Stimulated activated CD4-positive, alpha-beta T cell treated with anti-CD3 and anti-CD28 coated beads, Interleukin-4, amount 100 ng/mL, for 4 hours (primary cell): ENCODE data around the gene C19orf25.
"Not testable (repeated sequence)": the region's sequence is repeated elsewhere in the genome, so short reads cannot be mapped to it uniquely, and the experiment has no call there.

Experiments used
- DNase-seq, 2 experiments: peaks; one replicate each; pipeline ENCODE4 v3.0.0-alpha.2; 2020

Gene C19orf25

DNA sequence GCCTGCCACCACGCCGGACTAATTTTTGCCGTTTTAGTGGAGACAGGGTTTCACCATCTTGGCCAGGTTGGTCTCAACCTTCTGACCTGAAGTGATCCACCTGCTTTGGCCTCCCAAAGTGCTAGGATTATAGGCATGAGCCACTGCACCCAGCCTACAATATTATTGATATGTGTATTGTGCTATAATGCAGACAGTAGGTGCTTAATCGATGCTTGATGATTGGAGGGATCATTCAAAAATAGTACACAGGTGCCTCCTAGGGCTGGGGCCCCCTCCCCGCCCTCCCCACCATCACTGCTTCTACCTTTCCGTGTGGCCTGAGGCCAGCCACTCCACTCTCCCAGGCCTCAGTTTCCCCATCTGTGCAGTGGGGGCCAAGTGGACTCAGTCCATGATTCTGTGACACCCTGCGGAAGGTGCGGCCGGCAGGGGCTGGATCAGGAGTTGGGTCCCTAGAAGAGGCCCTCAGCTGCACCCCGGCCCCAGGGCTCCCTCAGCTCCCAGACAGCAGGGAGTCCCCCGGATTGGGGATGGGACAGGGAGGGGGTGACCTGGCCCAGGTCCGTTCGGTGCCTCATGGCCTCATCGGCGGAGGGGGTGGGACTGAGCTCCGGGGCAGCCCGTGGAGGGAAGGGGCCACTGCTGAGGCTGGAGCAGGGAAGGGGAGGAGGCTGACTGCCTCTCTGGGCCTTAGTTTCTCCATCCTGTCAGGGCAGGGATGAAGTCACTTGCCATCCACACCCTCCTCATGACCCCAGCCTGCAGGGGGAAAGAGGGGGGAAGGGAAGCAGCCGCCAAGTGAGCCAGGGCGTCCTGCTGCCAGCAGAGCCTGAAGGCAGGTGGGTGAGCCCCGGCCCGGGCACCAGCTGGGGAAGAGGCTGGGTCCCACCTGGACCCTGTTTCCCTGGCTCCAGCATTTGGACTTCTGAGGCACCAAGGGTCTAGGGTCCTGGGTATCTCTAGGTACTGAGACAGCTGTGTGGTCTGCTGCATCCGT is 32.6 kb upstream of the C19orf25 start:
- no peak for DNase-seq

DNA sequence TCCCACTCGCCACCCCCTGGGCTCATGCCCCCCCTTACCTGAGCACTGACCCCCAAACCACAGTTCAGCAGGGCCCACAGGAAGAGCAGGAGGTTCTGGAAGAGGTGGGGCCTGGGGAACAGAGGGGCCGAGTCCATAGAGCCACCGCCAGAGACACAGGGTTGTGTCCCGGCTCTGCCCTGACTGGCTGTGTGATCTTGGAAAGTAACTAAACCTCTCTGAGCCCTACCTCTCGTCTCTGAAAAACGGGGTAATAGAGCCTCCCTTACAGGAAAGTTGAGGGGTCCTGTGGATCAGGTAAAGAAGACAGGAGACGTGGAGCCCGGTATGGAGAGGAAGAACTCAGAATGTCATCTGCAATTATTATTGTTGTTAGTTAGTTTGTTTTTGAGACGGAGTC is 31.8 kb upstream of the C19orf25 start:
- DNase-seq = no peak

DNA sequence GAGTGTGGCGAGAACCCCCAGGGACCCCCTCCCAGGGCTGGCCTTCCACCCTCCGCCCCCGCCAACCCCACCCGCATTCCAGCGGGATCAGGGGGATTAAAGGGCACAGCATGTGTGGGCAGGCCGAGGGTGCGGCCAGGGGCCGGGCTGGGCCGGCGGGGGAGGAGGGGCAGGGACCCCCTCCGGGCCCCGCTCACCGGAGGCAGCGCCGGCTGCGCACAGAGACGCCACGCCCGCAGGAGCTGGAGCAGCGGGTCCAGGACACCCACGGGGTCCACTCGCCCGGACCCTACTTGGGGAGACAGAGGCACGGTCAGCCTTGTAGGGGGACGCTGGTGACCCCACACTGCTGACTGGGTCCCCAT is 31.4 kb upstream of the C19orf25 start:
- DNase-seq = no peak

DNA sequence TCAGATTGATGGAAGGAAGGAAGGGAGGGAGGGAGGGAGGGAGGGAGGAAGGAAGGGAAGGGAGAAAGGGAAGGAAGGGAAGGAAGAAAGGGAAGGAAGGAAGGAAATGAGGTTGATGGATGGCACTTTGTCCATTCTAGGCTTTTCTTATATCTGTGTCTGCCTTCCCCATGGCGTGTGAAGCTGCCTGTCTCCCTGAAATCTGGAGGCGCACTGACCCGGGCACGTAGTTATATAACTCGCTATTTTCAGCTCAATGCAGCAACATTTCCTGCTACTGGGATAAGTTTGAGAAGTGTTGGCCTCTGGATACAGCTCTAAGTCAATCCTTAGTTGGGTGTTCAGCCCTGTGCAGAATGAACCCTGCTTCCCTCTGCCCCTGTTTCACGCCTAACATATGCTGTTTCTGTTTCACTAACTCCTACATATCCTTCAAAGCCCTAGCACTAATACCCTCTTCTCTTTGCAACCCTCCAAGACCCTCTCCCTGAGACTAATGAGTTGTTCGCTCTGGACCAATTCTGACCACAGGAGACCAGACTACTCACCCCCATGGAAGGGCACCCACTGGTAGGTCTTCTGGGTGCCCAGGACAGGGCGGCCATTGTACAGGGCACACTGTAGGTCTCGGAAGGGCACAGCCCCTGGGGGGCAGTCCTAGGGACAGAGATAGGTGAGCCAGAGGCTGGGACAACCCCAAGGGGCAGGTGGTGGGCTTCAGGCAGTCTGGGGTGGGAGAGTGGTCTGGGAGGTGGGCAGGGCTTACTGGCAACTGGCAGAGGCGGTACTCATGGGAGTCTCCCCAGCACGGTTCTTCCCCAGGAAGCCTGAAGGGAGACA is 30.8 kb upstream of the C19orf25 start:
- DNase-seq = no peak

DNA sequence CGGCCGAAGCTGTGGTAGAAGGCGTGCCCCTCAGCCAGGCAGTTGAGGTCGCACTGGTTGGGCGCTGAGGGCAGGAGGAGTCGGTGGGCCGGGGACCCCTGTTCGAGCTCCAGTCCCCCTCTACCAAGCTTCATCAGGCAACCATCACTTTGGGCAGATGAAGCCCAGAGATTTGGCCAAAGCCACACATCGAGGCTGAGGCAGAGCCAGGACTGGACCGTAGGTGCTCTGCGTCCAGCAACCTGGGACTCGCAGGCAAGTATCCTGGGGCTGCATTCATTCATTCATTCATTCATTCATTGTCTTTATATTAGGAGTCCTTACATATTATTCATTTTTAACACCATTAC is 29.5 kb upstream of the C19orf25 start:
- no peak for DNase-seq

DNA sequence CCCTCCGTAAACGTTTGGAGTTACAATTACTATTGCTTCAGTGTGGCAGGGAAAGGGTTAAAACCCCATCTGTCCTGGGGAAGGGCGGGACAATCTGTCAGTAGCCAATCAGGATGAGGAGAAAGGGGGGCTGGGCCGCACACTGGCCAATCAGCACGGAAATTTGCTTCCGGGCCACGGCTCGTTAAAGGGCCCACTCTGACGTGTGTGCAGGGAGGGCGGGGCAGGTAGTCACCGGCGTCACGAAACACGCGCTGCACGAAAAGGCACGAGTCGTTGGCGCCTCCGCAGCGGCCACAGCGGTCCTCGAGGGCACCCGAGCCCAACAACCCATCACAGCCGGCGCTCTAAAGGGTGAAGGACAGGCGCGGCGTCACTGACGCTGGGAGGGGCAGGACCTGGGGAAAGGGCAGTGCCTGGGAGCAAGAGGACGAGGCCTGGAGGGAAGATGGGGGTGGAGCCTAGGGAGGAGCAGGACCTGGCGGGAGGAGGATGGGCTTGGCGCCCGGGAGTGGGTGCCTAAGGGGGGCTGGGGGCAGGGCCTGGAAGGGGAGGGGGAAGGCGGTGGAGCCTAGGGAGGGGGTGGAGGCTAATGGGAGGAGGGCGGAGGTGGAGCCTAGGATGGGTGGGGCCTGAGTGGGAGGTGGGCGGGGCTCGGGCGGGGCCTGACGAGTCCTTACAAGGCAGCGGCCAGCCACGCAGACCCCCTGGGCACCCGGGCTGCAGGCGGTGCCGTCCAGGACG is 28.9 kb upstream of the C19orf25 start:
- peak; percentile 85 to 93 for DNase-seq

DNA sequence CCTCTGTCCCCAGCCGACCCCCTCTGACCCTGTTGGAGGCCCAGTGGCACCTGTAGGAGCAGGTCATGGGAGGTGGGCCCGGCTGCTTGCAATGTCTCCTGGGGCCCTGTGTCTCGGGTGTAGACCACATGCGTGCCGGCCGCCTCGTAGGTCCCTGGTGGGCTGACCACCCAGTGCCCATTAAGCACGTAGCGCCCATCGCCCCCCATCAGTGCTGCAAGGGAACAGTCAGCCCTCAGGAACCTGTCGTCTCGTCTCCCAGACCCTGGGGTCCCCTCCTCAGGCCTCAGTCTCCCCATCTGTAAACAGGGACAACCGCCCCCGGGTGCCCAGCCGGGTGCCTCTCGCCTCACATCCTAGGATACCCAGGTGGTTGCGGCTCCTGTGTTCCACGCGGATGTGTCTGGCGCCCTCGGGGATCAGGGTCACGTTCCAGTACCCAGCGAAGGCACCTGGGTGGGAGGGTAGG is 28.2 kb upstream of the C19orf25 start:
- DNase-seq = no peak

DNA sequence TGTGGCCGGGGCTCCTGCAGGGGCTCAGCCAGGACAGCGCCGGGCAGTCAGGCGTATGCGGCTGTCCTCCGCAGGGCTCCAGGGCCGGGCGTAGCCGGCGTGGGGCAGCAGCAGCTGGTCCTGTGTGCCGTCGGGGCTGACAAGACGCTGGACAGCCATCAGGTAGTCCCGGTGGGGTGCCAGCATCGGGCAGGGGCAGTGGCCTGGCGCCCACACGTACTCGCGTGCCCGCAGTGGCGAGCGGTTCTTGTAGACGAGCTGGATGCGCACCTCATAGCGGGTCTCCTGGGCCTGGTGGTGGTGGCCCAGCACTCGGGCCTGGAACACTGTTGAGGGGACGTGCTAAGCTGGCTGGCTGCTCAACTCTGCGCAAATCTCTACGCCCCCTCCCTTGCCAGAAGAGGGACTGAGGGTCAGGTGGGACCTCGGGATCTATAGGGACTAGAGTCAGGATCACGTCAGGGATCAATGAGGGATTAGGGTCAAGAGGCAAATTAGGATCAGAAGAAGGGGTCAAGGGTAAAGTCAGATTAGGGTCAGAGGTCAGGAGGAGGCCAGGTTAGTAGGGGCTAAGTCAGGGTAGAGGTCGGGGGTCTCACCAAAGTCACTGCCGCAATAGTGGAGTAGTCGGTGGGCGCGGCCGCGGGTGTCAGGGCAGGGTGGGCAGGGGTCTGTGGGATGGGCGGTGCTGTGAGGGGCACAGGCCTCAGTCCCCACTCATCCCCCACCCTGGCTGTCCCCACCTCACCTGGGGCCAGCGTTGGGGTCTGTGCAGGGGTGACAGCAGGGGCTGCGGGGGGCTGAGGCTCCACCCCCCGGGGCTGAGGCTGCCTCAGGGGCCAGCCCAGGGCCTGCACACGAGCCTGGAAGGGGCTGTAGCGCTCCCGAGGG is 27.2 kb upstream of the C19orf25 start:
- no peak for DNase-seq

DNA sequence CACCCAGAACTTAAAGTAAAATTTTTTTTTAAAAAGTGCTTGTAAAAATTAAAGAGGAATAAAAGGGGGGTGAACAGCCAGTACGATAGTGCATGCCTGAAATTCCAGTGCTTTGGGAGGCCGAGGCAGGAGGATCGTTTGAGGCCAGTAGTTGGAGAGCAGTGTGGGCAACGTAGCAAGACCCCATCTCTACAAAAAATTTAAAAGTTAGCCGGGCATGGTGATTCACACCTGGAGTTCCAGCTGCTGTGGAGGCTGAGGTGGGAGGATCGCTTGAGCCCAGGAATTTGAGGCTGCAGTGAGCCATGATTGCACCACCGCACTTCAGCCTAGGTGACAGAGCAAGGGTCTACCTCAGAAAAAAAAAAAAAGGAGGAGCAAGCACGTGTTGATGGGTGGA is 26.0 kb upstream of the C19orf25 start:
- DNase-seq = no peak

DNA sequence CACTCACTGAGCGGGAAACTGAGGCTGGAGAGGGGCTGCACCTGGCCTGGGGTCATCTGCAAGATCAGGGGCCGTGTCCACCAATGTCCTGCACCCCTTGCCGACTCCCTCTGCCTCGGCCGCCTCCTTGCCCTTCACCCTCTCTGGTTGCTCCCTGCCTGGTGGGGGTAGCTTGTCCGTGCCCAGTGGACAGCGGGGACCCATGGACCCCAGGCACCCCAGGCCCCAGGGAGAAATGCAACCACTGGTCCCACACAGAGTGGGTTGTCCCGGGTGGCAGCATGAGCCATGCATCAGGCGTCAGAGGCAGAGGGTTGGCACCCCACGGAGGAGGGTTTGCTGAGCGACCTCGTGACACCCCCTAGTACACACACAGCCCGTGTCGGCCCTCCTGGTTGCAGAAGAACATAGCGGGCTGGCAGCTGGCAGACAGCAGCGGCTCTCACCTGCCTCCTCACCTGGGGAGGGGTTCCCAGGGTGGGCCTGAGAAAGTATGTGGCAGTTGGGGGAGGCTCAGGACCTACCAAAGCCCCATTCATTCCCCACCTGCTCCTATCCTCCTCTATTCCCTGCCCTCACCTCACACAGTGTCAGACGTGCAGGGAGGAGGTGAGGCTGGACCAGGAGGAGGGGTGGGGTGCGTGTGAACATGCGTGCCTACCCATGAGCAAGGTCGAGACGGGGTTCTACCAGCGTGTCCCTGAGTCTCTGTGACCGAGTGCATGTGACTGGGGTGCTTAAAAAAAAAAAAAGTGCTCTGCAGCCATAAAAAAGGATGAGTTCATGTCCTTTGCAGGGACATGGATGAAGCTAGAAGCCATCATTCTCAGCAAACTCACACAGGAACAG is 25.1 kb upstream of the C19orf25 start:
- no peak for DNase-seq

DNA sequence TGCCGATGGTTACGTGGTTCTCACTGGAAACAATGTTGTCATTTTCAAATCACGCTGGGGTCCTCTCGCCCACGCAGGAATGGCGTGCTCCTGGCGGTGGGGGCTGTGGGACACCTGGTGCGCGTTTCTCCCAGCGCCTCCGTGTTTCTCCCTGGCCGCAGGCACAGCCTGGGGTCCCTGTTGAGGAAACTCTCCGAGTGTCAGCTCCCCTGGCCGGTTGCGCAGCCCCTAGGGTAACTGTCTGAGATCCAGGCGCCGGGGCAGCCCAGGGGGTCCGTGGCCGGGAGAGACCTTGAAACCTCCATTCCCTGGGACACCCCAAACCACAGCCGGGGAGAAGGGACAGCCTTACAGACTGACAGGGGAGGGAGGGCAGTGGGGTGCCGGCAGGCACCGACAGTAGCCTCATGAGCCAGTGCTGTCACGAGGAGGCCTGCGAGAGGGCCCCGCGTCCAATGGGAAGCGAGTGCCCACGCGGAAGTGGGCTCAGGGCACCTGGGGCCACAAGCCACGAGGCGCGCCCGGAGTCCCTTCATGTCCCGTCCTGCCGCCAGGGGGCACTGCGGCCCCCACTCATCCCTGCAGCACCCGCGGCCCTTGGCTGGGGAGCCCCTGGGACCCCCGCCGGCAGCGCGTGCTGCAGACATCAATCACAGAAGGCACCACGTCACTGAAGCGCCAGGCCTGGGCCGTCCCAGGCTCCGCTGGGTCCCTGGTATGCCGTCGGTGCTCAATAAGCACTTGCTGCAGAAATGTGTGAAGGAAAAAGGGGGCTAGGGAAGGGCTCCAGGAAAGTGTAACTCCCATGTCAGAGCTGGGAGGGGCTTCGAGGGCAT is 24.3 kb upstream of the C19orf25 start:
- peak; percentile 58 to 69 for DNase-seq

DNA sequence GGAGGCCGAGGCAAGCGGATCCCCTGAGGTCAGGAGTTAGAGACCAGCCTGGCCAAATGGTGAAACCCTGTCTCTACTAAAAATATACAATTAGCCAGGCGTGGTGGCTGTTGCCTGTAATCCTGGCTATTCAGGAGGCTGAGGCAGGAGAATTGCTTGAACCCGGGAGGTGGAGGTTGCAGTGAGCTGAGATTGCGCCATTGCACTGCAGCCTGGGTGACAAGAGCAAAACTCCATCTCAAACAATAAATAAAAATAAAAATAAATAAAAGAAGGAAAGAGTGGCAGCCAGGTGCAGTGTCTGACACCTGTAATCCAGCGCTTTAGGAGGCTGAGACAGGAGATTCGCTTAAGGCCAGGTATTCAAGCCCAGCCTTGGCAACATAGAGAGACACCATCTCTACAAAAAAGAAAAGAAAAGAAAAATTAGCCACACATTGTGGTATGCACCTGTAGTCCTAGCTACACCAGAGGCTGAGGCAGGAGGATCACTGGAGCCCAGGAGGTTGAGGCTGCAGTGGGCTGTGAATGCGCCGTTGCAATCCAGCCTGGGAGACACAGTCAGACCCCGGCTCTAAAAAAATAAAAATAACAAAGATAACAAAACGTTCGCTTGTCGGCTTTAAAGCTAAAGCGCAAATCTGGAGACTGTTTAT is 23.5 kb upstream of the C19orf25 start:
- no peak for DNase-seq

DNA sequence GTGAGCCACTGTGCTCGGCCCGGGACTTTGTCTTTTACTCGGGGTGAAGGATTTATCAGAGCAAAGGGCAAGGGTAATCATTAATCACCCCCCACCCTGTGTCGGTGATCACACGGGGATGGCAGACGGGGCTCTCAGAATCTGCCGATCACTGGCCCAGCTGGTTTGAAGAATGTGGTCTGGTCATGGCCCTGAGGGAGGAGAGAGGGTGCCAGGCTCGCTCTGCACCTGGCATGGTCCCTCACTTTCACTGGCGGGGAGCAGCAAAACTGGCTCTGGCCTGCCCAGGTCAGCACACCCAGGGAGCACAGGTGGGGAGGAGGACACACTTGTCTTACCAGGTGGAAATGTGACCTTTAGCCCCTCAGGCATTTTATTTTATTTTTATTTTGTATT is 22.2 kb upstream of the C19orf25 start:
- DNase-seq = no peak

DNA sequence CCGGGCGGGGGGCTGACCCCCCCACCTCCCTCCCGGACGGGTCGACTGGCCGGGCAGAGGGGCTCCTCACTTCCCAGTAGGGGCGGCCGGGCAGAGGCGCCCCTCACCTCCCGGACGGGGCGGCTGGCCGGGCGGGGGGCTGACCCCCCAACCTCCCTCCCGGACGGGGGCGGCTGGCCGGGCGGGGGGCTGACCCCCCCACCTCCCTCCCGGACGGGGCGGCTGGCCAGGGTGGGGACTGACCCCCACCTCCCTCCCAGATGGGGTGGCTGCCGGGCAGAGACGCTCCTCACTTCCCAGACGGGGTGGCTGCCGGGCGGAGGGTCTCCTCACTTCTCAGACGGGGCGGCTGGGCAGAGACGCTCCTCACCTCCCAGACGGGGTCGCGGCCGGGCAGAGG is 20.2 kb upstream of the C19orf25 start:
- DNase-seq = not testable (repeated sequence)

DNA sequence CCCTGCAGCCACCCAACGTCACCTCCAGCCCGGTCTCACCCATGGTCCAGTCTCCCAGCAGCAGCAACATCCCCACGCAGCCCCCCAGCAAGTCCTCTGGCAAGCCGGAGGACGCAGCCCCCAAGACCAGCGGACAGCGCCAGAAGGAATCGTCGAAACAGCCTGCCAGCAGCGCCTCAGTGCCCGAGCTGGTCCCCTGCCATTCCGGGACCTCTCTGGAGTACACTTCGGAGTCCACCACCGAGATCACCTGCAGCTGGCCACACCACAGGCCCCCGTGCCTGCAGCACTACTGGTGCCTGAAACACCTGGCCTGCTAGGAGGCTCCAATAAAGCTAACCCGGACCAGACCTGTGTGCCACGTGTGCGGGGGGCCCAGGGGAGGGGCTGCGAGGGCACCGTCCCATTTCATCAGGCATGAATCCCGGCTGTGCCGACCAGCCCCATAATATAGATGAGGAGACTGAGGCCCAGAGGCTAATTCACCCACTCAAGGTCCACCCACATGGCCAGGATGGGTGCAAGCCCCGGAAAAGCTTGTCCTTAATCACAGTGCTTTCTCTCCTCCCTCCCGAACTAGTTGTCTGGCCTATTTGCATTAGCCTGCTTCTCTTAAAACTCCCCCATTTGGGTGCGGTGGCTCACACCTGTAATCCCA is 18.7 kb upstream of the C19orf25 start:
- no peak for DNase-seq

DNA sequence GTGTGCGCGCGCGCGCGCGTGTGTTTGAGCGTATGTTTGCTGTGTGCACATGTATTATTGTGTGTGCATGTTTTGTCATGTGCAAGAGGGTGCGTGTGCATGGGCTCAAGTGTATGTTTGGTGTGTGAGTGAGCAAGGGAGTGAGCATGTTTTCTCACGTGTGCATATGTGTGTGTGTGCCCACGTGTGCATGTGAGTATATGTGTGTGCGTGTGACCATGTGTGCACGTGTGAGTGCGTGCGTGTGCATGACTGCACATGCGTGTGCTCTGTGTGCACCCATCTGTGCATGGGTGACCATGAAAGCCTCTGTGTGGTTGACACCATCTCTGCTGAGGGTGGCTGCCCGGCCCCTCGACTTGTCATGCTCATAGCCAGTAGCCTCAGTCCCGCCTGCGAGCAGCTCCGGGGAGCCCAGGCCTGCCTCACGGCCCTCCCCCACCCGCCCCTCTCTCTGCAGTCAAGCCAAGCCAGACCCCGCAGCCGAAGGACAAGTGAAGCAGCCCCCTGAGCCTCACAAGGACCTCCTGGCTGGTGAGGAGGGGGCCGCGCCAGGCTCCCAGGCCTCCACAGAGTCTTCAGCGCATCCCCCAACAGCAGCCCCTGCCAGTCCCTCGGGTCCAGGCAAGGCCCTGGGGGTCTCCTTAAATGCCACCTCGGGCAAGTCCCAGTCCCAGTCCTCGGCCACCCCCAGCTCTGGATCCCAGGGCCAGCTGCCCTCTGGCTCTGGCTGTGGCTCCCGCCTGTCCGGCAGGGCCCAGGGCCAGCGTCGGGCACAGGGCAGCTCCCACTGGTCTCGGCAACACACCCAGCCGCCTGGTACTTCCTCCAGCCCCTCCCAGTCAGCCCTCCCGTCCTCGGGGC is 17.9 kb upstream of the C19orf25 start:
- no peak for DNase-seq

DNA sequence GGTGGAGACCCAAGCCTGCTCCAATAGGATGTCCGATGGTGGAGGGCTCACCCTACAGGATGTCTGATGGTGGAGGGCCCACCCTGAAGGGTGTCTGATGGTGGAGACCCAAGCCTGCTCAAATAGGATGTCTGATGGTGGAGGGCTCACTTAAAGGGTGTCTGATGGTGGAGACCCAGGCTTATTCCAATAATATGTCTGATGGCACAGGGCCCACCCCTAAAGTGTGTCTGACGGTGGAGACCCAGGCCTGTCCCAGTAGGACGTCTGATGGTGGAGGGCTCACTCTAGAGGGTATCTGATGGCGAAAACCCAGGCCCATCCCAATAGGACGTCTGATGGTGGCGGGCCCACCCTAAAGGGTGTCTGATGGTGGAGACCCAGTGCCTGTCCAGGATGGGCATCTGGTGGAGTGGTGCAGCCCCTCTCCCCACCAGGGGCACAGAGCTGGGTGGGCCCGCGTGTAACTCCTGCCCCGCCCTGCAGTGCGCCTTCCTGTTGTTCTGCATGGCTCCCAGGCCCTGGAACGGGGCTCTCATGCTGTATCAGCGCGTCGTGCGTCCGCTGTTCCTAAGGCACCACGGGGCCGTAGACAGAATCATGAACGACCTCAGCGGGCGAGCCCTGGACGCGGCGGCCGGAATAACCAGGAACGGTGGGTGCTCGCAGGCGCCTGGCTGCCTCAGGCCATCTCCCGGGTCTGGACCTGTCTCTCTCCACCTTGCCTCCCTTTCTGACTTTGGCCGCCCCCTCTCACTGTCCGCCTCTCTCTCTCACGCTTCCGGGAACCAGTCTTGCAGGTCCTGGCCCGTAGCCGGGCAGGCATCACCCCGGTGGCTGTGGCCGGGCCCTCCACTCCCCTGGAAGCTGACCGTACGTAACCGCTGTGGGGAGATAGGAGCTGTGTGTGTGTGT is 17.0 kb upstream of the C19orf25 start:
- DNase-seq = no peak
